ENCODE measurements around the gene ALG2. TPM values are rescaled to one million over a fixed set of nuclear protein-coding genes. Genes with fewer than 3 reads are reported as not detected.

ALG2 gene, protein sequence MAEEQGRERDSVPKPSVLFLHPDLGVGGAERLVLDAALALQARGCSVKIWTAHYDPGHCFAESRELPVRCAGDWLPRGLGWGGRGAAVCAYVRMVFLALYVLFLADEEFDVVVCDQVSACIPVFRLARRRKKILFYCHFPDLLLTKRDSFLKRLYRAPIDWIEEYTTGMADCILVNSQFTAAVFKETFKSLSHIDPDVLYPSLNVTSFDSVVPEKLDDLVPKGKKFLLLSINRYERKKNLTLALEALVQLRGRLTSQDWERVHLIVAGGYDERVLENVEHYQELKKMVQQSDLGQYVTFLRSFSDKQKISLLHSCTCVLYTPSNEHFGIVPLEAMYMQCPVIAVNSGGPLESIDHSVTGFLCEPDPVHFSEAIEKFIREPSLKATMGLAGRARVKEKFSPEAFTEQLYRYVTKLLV
- 43.9 and 49.2 TPM in 2 replicates for total RNA-seq

DNA sequence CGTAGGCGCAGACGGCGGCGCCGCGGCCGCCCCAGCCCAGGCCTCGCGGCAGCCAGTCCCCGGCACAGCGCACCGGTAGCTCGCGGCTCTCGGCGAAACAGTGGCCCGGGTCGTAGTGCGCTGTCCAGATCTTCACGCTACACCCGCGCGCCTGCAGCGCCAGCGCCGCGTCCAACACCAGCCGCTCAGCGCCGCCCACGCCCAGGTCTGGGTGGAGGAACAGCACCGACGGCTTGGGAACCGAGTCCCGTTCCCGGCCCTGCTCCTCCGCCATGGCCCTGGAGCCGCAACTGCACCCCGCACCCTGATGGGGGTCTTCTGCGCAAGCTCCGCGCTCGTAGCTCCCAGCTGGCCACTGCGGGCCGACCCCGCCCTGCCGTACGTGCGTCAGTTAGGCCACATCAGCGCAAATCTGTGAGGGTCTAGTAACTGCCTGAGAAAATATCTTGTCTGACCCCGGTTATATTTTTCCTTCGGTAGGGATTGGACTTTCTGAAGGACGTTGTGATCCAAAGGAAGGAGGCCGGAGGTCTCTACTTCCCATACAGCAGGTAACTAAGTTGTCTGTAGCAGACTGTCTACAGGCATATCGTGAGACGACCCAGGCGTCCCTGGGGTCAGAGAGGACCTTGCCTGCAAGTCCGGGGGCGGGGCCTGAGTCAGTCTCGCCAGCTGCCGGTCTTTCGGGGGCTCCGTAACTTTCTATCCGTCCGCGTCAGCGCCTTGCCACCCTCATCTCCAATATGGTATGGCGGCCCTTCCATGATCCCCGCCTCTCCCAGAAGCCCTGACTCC lies at the start of gene ALG2, which contains the start of gene SEC61B:
TSS of gene ALG2 (minus strand) at position 322 of the 795 bp plus-strand sequence. CDS start at position 274, 48 bp downstream.
TSS of gene SEC61B (plus strand) at position 662 of the 795 bp plus-strand sequence. CDS start at position 744, 82 bp downstream.
- DNase-seq (ENCODE audit: low read depth, low spot score) = peak; percentile 87

DNA sequence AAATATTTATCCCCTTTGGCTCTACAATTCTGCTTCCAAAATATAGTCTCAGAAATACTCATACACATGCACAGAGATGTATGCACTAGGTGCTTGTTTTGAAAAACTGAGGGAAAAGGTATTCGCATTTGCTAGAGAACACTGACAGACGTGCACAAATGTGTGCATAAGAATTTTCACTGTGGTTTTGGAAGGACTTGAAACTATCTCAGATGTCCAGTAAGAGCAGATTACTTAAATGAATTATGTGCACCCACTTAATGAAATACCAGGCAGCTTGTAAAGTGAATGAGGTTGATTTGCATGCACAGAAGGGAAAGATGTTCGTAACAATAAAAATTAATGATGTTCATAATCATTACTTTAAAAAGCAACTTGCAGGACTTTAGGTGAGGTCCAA lies 48.7 kb upstream of the ALG2 start:
- DNase-seq (ENCODE audit: low read depth, low spot score) = no peak

DNA sequence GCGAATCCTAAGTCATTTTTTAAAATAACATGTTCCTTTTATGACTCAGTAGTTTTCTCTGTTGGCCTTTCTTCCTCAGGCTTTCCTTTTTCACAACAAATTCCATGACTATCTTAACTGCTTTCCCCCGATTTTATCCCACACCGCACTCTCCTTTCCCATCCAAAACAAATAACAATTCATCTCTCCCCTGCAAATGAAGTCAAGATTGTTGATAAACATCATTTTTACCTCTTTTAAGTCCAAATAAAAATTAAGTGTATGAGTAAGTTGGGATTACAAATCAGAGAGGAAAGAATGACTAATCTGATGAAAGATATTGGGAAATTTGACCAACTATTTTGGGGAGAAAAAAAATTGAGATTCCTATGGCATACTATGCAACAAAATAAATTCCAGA lies 47.7 kb upstream of the ALG2 start:
- peak; percentile 15 for DNase-seq (ENCODE audit: low read depth, low spot score)

DNA sequence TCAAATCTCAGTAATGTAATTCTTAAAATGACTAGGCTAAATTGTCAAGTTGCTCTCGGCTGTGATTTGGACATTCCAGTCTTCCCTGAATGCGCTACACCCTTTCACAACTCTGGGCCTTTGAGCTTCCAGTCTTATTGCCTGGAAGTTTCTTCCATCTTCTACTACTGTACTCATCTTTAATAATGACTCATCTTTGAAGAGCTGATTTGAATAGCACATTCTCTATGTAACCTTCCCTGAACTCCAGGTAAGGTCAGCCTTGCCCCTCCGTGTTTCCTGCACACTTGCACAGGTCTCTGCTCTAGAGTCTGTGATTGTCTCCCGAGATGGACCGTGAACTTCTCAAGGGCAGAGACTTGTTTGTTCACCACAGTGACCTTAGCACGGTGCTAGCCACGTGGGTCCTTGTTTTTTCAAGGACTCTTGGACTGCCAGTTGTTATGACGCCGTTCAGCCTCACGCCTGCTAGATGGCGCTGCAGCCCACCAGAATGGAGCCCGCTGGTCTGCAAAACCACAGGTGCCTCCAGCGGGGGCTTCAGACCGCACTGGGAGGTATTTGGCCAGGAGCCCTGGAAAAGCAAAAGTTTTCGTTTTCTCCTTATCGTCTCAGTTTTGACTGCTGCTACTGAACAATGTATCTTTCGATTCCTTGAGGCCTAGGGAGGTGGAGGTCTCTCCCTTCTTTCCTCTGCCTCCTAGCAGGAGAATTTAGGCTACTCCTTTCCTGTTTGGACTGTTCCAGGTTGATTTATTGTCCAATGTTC lies 44.7 kb upstream of the ALG2 start:
- peak; percentile 8 for DNase-seq (ENCODE audit: low read depth, low spot score)

DNA sequence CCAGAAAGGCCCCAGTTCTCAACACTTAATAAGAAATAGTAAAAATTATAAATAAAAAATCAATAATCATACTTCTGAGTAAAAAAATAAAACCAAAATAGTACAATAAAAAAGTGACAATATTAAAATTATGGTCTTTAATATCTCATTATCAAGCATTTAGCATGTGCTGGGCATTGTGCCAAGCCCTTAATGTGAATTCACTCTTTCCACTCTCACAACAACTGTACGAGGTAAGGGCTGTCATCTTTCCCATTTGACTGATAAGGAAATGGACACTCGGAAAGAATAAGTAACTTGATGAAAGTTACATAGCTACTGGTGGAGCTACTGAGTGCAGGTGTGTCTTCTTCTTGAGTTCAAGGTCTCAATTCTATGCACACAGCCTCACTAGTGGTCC lies 43.9 kb upstream of the ALG2 start:
- no peak for DNase-seq (ENCODE audit: low read depth, low spot score)

DNA sequence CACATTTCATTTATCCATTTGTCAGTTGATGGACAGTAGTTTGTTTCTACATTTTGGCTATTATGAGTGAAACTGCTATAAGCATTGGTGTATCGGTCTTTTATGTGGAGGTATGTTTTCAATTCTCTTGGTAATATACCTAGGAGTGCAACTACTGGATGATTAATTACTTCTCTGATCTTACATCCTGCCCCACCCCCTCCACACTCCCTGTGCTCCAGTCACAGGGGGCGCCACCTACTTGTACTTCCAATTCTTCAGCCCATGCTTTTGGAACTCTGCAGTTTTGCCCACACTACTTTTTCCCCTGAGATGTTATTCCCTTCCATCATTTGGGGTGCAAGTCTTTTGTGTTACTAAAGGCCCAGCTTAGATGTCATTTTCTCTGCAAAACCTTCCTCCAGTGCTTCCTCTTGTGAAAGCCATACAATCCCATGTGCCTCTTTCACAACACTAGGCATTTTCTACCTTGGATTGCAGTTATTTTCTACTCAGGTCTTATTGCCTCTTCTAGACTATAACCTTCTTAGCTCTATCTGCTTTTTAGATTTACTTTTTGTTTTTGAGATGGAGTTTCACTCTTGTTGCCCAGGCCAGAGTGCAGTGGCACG lies 42.4 kb upstream of the ALG2 start:
- no peak for DNase-seq (ENCODE audit: low read depth, low spot score)

DNA sequence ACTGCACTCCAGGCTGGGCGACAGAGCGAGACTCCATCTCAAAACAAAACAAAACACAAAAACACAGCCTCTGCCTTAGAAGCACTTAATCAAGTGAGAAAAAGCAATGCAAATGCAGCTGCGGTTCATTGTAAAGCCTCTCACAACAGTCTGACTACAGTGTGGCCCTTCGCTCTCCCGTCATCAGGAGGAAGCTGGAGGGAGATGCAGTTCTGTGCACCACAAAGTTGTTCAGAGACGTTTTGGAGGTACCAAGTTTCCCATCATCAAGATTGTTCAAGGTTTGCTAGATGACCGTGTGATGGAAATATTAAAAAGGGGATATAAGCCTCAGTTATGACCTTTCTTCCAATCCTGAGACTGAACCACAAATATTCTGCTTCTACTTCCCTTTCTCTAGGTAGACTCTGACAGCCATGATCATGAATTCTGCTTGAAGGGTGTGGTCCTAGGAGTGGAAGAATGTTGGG lies 41.2 kb upstream of the ALG2 start:
- no peak for DNase-seq (ENCODE audit: low read depth, low spot score)

DNA sequence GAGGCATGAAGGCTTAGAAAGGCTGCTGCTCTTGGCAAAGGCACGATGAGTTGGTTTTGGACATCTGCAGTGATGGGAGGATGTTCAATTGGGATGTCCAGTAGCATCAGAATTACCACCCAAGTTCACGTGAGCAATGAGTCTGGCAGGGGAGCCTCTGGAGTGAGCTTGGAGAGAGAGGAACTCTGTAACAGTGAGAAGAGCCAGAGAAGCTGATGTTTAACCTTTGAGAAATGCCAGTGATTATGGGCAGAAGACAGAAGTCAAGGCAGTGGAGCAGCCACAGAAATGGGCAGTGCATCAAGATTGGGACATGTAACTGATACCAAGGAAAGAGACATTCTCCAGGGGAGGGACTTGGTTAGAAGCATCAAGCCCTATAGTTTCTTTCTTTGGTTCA lies 40.2 kb upstream of the ALG2 start:
- DNase-seq (ENCODE audit: low read depth, low spot score) = no peak

DNA sequence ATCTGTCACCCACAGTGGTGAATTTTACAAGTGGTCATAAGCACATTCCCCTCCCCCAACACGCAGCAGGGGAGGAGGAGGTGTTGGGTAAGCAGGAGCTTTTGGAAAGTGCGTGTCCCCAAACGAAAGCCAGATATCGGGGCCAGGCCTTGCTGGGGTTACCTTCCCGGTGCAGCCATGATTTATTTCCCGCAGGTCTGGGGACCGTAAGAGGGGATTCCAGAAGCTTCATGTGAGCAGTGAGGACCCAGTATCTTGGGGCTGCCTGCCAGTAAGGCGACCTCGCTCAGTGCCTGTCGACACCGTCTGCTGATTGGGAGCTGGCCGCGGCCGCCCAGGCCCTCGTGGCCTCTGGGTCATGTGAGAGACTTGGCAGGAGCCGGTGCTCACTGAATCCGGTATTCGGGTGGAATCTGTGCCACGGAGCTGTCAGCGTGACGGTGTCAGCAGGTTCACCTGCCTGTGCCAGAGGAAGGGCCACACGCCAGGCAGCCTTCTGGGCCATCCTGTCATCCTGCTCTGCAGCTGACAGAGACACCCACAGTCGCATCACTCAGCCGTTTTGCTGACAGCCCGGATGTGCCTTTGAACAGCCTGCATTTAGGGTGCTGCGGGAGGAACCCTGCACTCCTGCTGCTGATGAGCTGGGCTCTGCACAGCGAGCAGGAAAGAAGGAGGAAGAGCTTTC lies 37.6 kb upstream of the ALG2 start:
- no peak for DNase-seq (ENCODE audit: low read depth, low spot score)

DNA sequence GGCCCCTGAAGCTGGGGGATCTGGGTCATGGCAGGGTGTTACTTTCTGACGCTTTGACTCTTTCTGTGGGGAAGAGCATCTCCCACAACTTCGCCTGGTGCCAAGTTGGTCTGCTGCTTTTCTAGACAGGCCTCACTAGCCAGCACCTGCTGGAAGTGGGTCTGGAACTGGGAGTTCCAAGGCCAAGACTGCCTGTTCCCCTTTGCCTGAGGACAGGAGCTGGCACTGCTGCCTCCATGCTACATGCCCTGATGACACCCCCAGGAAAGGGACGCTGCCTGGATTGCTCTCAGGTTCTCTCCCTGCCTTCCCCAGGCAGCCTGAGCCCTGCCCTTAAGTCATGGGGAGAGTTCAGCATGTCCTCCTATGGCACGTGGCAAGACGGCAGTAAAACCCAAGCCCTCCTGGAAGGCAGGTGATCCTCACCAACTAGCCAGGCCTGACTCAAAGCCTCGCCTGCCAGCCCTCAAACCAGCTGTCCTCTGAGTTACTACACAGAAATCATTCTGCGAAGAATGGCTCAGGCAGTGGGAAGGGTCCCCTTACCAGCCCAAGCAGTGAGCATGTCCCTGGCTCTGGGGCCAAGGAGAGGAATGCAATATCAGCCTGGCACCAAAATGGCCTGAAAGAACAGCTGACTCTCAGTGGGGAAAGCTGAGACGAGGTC lies 36.1 kb upstream of the ALG2 start:
- no peak for DNase-seq (ENCODE audit: low read depth, low spot score)

DNA sequence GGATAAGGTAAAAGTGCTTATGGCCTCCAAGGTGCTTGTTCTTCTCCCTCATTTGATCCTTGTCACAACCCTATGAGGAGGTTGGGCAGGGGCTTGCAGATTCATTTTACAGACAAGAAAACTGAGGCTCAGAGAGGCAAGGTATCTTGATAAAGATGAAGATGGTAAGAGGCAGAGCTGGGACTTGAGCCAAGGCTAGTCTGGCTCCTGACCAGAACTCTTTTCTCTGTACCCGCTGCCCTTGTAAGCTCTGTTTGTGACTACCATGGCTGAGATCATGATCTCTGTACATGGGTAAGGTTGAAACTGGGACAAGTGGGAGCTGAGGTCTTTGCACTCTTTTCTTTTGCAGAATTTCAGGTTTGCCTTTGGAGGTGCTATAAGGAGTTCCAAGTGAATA lies 33.9 kb upstream of the ALG2 start:
- DNase-seq (ENCODE audit: low read depth, low spot score) = no peak

DNA sequence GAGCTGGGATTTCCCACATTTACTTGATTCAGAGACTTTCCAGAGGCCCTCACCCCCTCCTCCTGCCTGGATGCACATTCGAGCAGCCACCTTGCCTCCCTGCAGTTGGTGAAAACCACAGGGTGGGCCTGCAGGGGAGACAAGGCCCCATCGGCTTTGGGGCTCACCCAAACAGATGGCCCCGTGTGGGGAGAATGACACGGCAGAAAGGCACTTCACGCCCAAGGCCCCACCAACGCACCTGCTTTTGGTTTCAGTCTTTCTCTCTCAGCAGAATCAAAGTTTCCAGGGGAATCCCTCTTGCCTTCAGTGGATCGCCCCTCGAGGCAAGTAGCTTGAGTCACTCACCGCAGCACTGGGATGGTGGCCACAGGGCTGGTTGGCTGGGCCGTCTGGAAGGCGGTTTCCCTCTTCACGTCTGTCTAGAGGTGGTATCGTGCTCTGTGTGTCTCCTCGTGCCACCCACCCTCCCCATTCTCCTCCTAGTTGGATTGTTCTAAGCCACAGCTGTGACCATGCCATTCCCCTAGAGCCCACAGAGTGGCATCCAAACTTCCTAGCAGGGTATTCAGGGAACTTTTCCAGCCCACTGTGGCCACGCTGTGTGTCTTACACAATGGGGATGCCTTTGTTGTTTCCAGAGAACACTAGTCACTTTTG lies 32.2 kb upstream of the ALG2 start:
- no peak for DNase-seq (ENCODE audit: low read depth, low spot score)

DNA sequence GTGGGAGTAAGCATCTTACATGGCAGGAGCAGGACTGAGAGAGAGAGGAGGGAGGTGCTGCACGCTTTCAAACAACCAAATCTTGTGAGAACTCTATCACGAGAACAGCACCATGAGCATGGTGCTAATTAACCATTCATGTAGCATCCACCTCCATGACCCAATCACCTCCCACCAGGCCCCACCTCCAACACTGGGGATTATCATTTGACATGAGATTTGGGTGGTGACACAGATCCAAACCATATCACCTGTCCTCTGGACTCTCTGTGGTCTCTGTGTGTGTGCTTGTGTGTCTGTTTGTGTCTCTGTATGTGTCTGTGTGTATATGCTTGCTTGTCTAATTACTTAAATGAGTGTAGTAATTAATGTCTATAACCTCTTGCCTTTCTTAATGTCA lies 31.4 kb upstream of the ALG2 start:
- DNase-seq (ENCODE audit: low read depth, low spot score) = no peak

DNA sequence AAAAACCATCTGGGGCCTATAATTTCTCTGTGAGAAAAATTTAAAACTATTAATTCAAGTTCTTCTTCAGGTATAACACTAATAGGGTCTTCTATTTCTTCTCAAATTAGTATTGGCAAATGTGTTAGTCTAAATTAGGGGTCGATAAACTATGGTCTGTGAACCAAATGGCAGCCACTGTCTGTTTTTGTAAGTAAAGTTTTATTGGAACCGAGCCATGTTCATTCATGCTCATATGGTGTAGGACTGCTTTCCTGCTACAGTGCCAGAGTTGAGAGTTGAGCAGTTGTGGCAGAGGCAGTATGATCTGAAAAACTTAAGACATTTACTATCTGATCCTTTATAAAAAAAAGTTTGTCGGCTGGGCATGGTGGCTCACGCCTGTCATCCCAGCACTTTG lies 29.4 kb upstream of the ALG2 start:
- no peak for DNase-seq (ENCODE audit: low read depth, low spot score)

DNA sequence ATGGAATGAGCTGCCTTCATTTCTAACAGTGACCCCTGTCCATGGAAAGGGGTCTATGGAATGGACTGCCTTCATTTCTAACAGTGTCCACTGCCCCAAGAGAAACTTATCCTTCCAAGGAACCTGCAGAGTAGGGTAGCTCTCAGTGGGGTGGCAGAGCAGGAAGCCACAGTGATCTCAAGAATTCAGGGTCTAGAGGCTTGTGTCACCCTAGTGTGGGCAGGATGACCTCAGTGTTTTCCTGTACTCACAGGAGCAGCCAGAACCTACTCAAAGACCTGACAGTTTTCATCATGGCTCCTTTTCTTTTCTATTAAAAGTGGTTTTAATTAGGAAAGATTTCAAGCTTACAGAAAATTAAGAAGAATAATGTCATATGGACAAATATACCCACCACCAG lies 27.9 kb upstream of the ALG2 start:
- DNase-seq (ENCODE audit: low read depth, low spot score) = no peak

DNA sequence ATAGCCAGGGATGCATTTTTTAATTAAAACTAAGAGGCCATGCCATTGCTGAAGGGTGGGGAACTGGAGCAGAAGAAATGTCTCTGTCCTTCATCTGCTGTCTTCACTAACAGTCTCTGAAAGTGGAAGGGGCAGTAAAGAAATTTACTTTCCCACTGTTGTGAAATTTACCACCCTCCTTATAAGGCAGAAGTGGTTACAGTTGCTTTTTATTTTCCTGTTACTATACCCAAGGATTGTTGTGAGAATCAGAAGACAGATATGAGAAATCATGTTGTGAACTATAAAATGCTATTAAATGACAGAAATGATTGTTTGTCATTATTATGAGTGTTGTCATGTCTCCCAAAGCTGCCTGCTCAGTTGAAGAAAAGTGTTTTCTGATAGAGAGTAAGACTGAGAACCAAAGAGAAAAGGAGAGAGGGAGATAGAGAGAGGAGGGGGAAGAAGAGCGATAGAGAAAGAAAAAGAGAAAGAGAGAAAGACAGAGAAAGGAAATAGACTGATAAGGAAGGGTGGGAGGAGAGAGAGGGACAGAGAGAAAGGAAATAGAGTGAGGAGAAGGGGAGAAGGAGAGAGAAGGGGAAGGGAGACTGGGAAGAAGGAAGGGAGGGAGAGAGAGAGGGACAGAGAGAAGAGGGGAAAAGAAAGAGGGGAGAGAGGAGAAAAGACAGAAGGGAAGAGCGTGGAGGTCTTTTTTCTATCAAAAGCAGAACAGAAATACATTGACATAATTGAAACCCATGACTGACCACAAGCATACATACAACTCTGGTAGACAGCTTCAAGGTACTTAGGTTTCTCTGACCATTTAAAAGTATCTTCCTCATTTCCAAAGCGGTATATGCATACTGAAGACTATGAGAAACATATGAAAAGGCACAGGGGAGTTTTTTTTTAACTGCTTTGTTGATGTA lies 22.9 kb upstream of the ALG2 start:
- no peak for DNase-seq (ENCODE audit: low read depth, low spot score)

DNA sequence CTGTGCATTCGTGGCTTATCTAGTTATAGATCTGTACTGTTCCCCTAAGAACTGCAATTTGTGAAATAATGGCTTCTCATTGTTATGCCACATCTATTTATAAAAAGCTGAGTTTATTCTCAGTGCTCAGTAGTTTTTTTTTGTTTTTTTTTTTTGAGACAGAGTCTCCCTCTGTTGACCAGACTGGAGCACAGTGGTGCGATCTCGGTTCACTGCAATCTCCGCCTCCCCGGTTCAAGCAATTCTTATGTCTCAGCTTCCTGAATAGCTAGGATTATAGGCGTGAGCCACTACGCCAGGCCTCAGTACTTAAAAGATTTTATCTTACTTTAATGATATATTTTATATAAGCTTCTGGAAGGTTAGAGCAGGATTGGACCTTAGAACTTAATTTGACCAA lies 19.4 kb upstream of the ALG2 start:
- no peak for DNase-seq (ENCODE audit: low read depth, low spot score)

DNA sequence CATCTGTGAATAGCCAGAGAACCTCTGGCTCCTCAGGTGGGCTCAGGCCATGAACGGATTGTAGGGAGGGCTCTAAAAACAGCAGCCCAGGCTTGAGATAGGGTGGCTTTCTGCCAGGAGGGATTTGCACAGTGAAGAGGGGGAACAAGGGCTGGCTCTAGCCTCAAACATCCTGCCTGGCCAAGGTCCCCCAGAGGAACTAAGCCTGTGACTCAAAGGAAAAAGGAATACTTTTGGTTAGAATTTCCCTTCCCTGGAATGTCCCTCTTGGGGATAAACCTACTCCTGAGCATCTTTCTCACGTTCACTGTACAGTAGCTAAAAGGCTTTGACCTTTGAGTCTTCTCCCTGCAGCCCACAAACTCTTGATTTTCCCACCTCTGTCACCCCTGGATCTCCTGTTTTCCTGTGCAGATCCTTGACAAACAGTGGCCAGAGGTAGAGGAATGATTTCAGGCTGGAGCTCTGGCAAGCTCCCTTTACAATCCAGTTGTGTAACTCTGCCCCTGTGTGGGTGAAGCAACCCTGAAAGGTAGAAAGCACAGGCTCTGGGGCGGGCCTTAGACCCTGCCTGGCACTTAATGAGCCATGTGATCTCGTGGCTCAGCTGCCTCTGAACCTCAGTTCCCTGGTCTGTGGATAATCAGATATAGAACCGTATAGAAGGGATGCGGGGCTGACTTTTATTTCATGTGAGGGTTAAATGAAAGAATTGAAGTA lies 17.8 kb upstream of the ALG2 start:
- no peak for DNase-seq (ENCODE audit: low read depth, low spot score)

All from pulmonary artery endothelial cell (primary cell).